CD4-positive, alpha-beta T cell treated with Interleukin-15 for 1 hour (primary cell): ENCODE data around the gene PWWP2B.
"Not testable (repeated sequence)": the region's sequence is repeated elsewhere in the genome, so short reads cannot be mapped to it uniquely, and the experiment has no call there.

Source experiments
- DNase-seq: peaks from one replicate; pipeline ENCODE4 v3.0.0-alpha.2; 2020

Gene PWWP2B

DNA sequence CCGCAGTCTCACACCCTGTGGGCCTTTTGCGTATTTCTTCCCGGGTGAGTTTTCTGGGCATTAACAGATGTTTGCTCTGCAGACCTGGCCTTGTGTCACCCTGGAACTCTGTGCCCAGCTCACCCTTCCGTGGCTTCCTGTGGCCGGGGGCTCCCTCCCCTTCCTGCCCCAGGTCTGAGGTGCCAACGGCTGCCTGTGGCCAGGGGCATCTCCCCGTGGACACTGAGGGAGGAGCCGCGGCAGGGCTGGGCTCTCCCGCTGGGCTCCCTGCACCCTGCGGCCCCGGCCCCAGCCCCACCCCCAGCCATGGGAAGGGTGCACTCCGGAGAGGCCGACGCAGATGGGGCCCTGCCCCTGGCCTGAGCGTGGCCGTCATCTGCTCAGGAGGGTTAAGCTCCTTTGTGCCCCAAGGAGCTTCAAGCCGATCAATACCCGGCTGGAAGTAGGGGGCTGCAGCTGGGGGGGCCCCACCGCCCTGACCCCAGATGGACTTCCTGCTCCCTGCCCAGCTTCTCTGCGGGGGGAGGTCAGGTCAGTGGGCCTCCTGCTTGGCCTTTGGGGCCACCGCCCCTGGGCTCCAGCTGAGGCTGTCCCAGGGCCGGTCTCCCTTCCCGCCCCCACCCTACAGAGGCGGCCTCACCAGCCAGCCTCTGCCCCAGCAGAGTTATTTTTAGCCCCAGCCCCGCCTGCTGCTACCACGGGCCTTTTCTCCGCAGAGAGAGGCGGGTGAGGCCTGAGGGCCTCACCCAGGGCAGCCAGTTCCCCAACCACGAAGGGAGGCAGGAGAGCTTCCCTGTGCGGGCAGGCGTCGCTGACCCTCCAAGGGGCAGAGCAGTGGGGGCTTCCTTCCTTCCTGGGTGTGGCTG, 24.2 kb downstream of the PWWP2B start:
- peak; percentile 74 for DNase-seq

DNA sequence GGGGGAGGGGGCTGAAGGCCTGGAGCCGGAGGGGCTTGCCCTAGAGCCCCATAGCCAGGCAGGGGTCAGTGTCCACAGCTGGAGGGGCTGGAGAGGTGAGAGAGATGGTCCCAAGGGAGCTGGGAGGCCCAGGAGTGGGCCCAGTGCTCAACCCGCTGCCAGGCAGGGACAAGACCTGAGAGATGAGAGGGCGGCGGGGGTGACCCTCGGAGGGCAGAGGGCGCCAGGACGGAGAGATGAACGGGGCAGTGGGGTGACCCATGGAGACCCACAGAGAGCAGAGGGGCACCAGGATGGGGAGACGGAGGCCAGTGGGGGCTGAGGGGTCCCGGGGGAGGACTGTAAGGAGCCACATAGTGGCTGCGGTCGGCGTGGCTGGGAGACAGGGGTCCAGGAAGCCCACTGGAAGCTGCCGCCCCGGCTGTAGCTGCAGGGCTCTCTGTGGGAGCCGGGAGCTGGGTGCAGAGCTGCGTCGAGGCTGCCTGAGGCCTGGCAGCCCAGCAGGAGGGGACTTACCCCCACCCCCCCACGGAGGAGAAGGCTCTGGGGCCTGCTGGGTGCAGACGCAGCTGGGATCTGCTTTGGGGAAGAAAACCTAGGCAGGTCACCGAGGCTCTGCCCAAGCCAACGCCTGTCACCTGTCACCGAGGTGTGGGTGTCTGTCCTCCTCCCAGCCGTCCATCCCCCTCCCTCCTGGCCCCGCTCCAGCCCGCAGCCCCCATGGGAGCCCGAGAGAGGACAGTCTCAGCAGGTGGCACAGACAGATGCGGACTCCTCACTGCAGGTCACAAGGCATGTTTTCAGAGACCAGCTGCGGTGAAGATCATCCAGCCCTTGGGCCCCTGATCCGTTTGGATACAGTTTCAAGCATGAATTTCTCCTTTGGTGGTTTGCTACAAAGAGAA, 25.1 kb downstream of the PWWP2B start:
- peak; percentile 65 for DNase-seq

DNA sequence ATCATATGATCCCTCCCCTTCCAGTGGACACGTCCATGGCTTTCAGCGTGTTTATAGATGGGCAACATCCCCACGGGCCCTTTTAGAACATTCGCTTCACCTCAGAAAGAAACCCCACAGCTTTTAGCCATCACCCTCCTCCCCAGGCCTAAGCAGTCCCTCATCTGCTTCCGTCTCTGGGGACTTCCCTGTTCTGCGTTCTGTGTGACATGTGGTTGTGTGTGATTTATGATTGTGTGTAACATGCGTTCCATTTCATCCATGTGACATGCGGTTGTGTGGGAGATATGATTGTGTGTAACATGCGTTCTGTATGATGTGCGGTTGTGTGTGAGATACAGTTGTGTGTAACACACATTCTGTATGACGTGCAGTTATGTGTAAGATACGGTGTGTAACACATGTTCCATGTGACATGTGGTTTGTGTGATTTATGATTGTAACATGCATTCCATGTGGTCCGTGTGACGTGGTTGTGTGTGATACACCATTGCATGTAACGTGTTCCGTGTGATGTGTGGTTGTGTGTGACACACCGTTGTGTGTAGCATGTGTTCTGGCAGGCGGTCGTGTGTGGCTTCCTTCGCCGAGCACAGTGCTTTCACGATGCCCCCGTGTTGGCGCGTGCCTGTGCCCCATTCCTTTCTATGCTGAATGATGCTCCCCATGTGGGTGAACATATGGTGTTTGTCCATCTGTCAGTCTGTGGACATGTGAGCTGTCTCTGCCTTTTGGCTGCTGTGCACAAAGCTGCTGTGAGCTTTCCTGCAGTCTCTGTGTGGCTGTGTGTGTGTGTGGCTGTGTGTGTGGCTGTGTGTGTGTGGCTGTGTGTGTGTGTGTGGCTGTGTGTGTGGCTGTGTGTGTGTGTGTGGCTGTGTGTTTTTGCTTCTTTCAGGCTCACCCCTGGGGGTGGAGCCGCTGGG, 26.2 kb downstream of the PWWP2B start:
- DNase-seq = peak; percentile 65

DNA sequence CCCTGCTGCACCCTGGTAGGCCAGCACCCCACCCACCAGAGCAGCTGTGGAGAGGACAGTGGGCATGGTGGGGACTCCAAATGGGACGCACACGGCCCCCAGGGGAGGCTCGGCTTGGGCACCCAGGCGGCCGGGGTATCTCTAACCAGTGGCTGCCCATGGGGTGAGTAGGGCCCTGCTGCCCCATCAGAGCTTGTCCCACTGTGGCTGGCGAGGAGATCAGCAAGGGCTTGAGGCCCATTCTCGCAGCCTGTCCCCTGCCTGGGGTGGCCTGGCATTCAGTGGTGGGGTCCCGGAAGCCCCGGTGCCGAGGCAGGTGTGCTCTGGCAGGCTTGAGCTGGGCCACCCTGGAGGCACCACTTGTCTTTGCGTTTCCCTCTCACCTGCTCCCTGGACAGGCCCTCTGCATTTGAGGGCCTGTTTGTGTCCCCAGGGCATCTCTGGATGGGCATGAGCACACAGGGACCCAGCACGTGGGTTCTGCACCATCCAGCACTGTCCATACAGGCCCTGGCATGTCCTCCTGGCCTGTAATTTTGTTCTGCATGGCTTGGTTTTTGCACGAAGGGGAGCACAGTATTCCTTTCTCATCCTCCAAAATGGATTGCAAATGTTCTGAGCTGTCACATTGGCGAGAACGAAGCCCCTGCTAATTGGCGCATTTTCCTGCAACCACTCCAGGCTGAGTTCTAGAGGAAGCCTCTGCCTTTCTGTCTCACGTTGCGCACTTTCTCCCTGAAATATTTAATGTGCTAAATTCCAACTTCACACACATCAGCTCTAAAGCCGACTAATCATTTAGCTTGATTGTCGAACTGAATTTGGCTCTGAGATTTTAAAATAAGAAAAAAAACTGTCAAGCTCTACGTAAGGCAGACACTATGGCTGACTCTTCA, 27.2 kb downstream of the PWWP2B start:
- DNase-seq = no peak

DNA sequence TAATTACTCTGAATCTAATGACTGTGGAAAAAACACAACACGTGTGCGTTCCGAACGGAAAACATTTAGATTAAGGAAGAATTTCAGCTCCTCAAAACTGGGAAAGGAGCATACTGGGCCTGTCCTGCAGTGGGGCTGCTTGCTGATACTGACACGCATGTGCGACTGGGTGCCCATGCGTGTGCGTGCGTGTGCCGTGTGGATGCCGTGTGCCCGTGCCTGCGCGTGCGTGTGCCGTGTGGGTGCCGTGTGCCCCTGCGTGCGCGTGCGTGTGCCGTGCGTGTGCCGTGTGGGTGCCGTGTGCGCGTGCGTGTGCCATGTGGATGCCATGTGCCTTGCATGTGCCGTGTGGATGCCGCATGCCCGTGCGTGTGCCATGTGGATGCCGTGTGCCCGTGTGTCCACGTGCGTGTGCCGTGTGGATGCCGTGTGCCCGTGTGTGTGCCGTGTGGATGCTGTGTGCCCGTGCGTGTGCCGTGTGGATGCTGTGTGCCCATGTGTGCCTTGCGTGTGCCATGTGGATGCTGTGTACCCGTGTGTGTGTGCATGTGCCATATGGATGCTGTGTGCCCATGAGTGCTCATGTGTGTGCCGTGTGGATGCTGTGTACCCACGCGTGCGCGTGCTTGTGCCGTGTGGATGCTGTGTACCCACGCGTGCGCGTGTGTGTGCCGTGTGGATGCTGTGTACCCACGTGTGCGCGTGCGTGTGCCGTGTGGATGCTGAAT, 28.2 kb downstream of the PWWP2B start:
- no peak for DNase-seq

DNA sequence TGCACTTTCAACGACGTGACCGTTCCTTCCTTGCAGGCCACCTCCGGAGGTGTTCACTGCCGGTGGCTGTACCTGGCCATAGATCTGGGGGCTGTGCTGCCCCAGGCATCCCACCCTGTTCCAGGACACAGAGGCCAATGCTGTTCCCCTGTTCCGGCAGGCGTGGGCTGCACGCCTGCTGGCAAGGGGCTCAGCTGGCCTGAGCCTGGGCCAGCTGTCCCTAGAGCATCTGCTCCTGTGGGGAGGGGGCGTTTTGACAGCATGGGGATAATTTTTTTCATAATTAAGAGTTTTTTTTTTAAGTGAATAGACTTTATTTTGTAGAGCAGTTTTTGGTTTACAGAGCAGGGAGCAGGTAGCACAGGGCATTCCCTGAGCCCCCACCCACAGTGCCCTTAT, 28.8 kb downstream of the PWWP2B start:
- DNase-seq = no peak

DNA sequence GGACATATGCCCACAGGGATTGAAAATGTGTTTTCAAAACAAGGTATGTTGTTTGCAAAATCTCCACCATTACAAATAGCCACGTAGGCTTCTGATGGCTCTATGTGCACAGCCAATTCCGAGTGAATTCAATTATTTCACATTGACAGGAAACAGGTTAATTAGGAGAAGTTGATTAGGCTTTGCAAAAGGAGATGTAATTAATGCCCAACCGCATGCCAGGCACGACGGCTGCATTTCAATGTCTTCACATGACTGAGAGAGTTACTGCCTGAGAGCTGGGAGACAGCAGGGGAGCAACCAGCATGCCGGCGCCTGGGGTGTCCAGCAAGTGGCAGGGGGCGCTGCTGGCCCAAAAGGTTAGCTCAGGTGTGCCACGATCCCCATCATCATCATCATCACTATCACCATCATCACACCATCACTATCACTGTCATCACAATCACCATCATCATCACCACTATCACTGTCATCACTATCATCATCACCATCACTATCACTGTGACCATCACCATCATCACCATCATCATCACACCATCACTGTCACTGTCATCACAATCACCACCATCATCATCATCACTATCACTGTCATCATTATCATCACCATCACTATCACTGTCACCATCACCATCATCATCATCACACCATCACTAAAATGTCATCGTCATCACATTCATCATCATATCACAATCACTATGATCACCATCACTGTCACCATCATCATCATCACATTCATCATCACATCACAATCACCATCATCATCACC, 30.2 kb downstream of the PWWP2B start:
- no peak for DNase-seq

DNA sequence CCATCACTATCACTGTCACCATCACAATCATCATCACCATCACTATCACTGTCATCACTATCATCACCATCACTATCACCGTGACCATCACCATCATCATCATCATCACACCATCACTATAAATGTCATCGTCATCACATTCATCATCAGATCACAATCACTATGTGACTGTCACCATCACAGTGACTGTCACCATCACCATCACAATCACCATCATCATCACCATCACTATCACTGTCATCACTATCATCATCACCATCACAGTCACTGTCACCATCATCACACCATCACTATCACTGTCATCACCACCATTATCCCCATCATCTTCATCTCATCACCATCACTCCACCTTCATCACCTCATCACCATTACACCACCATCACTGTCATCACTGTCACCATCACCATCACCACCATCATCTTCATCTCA, 31.0 kb downstream of the PWWP2B start:
- DNase-seq = no peak

DNA sequence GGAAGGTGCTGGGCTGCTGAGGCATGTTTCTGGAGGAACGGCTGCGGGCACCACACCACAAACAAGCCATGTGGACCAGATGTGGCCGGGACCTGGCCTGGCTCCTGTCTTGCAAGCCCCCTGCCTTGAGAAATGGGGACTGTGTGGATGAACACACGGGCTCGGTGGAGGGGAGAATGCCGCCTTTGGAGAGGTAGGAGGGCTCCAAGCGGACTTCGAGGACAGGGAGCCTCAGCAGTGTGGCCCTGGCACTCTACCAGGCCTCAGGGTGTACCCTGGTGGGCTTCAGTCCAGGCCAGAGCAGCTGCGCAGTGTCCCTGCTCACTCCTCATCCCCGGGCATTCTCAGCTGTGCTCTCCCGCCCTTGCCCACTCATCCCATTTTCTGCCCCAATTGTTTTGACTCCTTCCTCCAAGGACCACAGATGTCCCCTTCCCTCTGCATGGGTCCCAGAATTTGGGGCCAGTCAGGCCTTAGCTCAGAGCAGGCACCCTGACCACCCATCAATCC, 31.5 kb downstream of the PWWP2B start:
- DNase-seq = no peak

DNA sequence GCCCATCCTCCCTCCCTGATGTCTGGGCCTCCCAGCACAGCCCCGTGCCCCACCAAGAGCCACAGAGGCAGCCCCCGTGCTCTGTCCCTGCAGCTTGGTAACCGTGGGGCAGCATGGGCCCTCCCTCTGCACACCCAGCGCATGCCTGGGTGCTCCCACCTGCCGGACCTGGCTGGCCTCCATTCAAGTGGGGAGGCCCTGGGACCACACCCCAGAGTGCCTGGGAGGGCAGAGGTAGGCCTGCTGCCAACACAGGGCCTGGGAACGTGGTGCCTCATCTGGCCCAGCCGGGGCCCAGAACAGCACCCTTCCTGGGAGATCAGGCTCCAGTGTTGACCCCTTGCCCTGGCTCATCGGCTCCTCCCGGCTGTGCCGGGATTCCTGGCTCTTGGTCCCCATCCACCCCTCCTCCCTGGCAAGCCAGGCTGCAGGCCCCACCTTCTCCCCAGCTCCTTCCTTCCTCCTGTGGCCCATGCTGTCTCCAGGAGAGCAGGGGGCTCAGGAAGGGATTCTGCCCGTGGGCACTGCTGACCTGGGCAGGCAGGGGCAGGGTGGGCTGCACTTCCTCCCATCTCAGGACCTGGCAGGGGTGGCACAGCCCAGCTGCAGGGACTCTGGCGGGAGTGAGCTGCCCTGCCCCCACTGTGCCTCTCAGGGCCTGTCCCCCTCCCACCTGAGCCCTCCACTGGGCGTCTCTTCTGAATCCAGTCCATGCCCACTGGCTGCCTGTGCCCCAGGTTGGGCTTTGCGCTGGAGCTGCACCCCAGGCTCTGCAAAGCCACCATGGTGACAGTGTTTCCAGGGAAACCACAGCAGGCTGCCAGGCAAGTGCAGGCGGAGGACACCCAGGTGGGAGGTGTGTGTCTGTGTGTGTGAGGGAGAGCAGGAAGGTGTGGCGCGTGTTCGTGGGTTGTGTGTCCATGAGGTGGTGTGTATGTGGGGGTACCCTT, 32.6 kb downstream of the PWWP2B start:
- no peak for DNase-seq

DNA sequence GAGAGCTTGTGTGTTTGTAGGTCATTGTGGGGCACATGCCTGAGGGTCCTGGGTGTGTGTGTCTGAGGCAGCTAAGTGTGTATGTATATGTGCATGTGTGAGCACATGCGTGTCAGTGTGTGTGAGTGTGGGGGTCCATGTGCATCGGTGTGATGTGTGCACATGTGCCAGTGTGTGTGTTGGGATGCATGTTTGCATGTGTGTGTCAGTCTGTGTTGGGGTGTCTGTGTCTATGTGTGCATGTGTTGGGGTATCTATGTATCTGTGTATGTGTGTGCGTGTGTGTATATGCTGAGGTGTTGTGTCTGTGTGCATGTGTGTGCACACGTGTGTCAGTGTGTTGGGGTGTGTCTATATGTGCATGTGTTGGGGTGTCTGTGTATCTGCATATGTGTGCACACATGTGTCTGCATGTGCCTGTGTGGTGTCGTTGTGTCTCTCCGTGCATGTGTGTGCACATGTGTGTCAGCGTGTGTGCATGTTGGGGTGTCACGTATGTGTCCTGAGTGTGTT, 33.3 kb downstream of the PWWP2B start:
- DNase-seq = no peak

DNA sequence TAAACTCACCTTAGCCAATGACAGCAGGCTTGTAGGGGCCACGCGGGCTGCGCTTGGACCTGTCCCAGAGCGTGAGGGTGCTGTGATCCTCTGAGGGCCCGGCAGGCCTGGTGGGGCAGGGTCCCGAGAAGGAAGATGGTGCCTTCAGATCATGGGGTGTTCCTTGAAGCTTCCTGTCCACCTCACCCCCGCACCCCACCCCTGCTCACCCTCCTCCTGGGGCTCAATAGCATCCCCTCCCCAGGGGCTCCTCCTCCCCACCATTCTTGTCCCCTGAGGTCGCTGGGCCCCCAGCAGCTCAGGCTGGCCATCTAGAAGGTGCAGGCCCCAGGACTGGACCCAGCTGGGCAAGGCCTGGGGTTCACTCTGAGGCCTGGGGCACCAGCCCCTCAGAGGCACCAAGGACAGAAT, 33.9 kb downstream of the PWWP2B start:
- DNase-seq = no peak

DNA sequence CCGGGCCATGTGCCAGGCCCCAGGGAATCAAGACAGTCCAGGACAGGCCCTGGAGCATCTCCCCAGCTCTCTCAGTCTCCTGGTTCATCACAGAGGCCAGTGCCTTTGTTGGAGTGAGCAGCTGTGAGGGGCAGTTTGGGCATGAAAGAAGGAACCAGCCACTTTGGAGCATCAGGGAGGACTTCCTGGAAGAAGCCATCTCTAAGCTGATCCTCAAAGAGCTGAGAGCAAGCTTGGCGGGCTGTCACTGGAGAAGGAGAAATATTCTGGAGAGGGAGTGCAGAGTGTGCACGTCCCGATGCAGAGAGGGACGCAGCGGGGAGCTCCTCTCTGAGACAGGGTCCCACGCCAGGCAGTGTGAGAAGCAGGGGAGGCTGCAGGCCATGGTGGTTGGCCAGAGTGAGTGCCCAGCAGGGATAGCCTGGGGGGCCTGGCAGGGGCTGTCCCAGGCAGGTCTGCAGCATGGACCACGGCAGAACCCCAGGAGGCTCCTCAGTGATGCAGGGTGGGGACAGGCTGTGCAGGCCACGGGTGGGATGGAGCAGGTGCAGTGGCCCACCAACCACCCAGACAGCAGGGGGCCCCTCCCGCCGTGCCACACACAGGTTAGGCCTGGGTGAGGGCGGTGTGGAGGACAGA, 34.7 kb downstream of the PWWP2B start:
- DNase-seq = no peak

DNA sequence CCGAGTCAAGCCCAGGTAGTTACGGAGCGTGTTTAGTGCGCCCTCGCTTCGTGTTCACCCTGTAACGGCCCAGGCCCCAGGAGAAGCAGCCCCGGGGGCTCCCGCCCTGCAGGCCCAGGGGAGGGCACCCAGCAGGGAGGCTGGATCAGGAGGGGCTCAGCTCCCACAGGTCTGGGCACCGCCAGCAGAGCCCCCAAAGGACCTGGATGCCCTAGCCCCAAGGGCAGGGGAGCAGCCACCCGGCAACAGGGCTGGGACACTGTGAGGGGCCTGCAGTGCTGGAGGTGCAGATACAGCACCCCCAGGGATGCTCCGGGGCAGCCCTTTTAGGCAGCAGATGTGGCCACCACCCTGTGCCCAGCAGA, 35.2 kb downstream of the PWWP2B start:
- DNase-seq = no peak

DNA sequence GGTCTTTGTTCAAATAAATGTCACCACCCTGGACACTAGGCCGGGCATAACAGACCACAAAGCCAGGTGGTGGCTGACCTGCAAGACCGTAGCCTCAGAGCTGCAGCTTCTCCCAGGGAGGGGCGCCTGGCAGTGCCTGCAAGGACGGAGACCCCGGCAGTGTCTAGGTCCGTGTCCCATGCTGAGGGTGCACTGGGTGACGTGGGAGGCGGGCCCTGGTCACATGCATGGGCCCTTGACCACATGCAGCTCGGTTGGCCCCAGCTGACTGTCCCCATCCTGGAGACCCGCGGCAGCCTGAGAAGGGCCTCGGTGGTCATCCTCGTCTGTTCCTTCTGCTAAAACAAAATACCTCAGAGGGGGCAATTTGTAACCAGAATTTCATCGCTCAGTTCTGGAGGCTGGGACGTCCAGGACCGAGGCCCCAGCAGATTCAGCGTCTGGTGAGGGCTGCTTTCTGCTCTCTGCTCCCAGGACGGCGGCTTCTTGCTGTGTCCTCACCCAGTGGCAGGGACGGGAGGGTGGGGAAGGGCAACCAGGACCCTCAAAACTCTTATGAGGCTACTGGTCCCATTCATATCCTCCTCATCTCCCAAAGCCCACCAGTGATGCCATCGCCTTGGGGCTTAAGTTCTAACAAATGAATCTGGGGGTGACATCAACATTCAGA, 36.8 kb downstream of the PWWP2B start:
- DNase-seq = no peak

DNA sequence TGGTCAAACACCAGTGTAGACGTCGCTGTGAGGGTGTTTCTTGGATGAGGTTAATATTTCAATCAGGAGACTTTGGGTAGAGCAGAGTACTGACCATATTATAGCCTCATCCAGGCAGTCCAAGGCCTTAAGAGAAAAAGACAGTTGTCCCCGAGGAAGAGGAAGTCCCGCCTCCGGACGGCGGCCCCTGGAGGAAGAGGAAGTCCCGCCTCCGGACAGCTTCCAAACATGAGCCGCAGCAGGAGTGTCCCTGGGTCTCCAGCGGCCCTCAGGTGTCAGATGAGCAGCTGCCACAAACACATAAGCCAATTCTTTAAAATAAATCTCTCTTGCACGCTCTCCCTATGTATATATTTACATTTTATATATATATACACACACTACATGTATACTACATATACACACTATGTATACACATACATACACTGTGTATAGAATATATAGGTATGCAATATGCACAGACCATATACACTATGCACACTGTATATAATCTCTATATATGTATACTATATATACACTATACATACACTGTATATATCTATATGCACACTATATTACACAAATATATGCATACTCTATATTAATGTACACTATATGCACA, 37.5 kb downstream of the PWWP2B start:
- DNase-seq = peak; percentile 66

DNA sequence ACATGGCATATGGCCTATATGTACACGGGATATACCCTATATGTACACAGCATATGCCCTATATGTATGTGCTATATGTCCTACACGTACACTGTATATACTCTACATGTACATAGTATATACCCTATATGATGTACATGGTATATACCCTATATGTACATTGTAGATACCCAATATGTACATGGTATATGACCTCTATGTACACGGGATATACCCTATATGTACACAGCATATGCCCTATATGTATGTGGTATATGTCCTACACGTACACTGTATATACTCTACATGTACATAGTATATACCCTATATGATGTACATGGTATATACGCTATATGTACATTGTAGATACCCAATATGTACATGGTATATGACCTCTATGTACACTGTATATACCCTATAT, 38.3 kb downstream of the PWWP2B start:
- not testable (repeated sequence) for DNase-seq
